RCC 7860 (cell line): ENCODE measurements around the gene CNPY4.
A peak's percentile ranks its signal among the peaks of the same experiment; 100 is the strongest.

Source experiments
- DNase-seq: peaks from one replicate; pipeline ENCODE4 v3.0.0-alpha.2; 2015; ENCODE audit warnings: low spot score
- FAIRE-seq: peaks from 2 replicates; lab custom pipeline; 2012; peaks lifted over from hg19 to GRCh38; lab: Jason Lieb, UNC

The CNPY4 gene, protein sequence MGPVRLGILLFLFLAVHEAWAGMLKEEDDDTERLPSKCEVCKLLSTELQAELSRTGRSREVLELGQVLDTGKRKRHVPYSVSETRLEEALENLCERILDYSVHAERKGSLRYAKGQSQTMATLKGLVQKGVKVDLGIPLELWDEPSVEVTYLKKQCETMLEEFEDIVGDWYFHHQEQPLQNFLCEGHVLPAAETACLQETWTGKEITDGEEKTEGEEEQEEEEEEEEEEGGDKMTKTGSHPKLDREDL

DNA sequence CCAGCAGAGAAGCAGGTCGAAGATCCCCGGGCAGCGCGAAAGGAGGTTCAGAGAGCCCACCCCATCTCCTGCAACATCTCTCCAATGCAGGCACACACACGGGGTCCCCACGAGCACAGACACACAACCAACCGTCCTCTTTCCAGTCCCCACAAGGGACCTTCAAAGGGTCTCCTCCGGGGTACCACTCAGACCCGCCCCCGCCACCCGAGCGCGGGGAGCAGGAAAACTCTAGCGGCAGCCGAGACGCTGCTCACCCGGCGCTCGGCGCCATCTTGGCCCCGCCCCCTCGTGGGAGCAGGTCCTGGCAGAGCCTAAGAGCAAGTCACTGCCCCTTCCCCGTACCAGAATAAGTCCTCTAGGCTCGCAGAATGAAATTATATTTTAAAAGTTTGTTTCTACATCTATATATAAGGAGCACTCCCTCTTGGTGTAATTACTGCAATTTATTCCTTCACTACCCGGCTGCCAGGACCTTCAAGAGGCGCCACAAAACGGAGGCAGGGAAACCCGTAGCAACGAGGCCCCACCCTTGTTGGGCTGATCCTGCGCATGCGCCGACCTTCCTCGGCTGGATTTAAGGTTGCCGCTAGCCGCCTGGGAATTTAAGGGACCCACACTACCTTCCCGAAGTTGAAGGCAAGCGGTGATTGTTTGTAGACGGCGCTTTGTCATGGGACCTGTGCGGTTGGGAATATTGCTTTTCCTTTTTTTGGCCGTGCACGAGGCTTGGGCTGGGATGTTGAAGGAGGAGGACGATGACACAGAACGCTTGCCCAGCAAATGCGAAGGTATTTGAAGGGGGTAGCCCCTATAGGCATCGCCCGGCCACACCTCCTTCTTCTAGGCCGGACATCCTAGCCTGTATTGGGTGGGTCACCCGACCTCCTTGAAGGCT lies at the start of gene CNPY4, which contains the start of gene TAF6:
TSS of gene CNPY4 (plus strand) at position 563 of the 898 bp plus-strand sequence. CDS start at position 674, 111 bp downstream.
TSS of gene TAF6 (minus strand) at position 287 of the 898 bp plus-strand sequence. CDS start 5,149 bp downstream, outside the sequence.
- DNase-seq (peak; percentile 91), FAIRE-seq (peak; percentile 72)

DNA sequence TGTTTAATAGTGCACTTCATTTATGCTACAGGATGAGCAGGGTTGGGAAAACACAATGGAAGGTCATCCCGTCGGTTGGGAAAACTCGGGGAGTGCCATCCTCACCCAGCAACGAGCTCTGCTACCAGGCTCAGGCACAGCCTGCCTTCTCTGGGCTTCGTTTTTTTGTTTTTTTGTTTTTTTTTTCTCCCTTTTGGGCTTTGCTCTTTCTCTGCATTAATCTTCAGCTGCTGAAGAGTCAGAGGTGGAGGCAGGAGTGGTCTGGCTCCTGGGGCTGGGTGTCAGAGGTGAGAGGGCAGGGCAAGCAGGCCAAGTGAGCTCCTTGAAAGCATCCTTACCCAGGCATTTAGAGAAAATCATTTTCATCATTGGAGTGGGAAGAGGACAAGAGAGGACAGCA lies 49.4 kb upstream of the CNPY4 start:
- FAIRE-seq (no peak), DNase-seq (no peak)

DNA sequence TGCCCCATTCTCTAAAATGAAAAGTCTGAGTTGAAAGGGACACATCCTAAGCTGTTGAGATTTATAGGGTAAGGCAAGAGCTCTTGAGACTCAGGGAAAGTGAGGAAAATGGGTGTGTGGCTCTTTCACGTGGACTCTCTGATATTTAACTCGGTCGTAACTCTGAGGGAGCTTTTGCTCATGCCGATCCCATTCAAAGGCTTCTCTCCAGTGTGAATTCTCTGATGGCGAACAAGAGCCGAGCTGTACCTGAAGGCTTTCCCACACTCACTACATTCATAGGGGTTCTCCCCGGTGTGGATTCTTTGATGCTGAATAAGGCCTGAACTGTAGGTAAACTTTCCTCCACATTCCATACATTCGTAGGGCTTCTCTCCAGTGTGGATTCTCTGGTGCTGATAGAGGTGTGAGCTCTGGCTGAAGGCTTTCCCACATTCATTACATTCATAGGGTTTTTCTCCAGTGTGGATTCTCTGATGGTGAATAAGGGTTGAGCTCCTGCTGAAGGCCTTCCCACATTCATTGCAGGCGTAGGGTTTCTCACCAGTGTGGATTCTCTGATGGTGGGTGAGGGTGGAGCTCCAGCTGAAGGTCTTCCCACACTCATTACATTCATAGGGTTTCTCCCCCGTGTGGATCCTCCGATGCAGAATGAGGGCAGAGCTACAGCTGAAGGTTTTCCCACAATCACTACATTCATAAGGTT lies 48.3 kb upstream of the CNPY4 start:
- DNase-seq = no peak
- FAIRE-seq = no peak

DNA sequence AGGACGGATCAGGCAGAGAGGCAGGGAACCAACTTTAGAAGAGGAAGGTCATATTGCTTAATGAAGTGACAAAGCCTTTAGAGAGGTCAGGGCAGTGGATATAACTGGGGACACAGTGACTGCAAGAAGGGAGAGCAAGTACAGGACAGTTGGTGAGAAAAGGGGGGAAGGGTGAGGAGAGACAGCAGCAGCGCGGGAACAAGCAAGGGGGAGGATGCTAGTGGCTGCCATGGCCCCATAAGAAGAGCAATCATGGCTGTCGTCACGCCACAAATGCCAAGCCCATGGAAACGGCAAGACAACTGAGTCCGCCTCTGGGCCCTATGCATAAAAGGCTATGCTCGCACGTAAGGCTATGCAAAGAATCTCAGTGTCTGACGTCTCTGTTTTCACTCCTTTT lies 47.0 kb upstream of the CNPY4 start:
- no peak for FAIRE-seq
- no peak for DNase-seq

DNA sequence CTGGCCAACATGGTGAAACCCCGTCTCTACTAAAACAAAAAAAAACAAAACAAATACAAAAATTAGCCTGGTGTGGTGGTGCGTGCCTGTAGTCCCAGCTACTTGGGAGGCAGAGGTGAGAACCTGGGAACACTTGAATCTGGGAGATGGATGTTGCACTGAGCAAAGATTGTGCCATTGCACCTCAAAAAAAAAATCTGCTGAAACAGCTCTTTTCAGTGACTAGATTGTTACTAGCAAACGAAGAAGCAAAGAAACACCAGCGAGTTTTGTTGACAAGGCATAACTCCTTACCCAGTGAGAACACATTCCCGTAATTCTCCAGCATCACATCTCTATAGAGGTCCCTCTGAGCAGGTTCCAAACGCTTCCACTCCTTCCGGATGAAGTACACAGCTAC lies 44.6 kb upstream of the CNPY4 start:
- FAIRE-seq (no peak), DNase-seq (no peak)

DNA sequence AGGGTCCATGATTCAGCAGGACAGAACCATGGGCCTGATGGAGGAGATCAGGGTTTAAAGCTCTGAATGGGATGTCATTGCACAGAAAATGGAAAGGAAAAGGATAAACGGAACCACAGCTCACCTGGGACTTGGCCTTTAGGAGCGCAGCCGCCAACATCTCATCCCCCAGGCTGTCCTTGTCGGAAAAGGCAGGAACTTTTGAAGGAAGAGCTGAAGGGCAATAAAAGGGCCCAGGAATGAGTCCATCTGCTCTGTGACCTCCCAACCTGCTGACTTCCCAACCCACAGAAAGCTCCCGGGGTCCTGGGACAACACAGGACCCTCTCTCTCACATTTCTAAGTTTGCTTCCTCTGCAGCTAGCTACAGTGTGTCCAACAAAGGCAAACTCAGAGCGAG lies 44.0 kb upstream of the CNPY4 start:
- no peak for FAIRE-seq
- no peak for DNase-seq

DNA sequence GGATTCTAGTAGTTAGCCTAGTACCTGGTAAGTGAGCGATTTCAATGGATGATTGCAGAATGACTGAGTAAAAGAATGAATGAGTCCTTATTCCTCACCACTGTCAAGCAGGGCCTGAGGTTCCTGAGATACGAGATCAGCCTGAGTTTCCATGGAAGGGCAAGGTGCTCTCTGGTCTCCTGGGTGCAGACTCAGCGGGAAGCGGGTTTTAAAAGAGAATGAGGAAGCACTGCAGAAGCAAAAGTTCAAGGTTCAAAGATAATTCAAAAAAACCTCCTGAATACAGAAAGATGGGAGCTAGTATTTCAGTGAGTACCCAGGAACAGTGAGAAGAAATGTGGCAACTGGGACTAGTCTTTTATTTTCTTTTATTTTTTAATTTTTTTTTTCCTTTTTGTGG lies 42.2 kb upstream of the CNPY4 start:
- DNase-seq = no peak
- no peak for FAIRE-seq

DNA sequence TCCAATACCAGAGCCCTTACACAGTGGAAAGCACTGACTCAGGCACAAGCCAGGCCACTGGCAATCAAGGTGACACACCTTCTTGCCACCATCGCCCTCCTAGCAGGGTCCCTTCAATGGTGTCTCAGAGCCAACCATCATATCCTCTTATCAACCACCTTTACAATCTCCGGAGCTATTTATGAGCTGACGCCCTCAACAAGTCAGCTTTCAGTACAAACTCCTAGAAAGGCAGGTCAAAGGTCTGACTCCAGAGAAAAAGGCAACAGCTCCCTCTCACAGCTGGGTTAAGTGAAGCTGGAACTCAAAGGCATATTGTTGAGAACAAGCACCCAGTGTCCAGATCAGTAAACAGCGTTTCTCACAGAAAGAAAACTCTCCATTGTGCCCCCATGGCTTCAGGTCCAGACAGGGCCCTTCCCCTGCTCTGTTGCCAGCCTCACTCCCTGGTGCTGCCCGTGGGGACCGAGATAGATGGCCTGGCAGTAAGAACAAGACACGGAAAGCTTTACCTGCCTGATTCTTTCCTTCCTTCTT lies 40.3 kb upstream of the CNPY4 start:
- FAIRE-seq = no peak

DNA sequence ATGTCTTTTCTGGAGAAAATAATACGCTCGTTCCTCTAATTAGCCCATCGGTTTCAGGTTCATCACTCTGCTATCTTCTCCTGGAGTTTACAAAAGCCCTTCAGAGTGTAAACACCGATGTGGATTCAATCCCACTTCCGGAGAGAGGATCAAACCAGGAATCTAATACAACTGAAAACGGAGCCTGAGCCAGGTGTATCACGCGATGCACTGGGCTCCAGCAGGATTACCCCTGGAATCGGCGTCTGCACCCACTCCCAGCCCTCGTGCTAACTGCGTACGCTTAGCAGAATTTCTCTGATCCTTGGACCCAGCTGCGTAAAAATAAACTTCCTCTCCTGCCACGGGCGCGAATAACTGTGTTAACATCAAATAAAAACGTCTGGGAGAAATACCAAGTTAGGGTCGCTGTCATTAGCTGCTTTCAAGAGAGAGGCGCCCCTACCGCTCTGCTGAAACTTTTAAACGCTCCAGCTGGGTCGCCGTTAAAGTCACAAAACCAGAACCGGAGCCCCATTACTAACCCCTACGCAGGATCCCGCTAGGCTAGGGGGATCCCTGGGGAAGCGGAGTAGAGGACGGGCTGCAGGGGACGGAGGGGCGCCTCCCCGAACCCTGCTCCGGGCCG lies 38.4 kb upstream of the CNPY4 start:
- DNase-seq (no peak), FAIRE-seq (no peak)

More for the DNA sequence above, 40.3 kb upstream of the CNPY4 start:
- no peak for DNase-seq

DNA sequence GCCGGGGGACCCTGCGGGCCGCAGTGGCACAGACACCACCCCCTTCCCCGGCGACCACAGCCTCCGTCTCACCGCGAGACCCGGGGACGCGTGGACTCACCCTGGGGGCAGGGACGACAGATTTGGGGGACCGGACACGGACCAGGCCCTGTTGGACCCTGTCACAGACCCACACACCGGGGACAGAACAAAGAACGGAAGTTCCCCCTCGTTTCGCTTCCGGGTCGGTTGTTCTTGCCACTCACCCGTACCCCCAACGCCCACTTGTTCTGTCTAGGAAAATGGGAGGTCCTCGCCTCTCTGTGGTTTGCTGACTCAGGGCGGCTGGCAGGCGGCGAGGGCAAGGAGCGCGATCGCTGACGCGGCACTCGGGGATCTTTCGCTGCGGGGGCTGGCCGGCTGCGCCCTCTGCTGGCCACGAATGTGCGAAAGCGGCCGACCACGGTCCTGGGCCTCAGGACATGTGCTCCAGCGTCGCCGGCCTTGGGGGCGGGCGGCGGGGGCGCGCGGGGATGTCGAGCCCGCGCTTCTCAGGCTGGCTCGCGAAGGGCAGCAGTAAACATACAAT lies 37.8 kb upstream of the CNPY4 start, which contains the start of gene ZNF3:
TSS of gene ZNF3 (minus strand) at position 189 of the 568 bp plus-strand sequence. CDS start 4,366 bp downstream, outside the sequence.
- peak; percentile 88 for FAIRE-seq
- peak; percentile 98 for DNase-seq

DNA sequence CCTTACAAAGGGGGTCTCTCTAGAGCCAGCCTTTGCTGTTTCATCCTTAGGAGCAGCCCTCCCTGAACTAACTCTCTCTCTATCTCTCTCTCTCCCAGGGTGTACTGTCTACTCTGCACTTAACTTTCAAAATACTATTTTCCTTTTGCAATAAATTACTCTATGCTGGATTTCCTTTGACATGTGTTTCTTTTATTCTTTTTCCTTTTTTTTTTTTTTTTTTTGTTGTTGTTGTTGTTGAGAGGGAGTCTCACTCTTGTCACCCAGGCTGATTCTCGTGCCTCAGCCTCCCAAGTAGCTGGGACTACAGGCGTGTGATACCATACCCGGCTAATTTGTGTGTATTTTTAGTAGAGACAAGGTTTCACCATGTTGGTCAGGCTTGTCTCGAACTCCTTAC lies 36.5 kb upstream of the CNPY4 start:
- FAIRE-seq = no peak
- DNase-seq = no peak

DNA sequence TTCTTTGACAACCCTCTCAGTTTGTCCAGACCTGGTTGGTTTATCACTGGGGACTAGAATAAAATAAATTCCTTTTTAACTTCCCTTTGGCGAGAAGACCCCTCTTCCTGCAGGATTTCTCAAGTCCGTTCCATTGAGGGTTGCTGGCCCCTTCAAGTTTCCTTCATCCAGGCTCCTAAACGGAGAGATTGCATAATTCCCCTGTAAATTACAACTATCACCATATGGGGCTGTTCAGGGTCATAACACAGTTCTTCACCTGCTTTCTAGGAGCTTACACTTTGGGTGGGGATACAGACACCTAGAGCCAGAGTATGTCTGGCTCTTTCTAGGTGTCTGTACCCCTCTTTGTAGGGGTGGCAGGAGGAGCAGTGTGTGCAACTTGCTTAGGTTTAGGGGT lies 33.9 kb upstream of the CNPY4 start:
- no peak for FAIRE-seq
- no peak for DNase-seq

DNA sequence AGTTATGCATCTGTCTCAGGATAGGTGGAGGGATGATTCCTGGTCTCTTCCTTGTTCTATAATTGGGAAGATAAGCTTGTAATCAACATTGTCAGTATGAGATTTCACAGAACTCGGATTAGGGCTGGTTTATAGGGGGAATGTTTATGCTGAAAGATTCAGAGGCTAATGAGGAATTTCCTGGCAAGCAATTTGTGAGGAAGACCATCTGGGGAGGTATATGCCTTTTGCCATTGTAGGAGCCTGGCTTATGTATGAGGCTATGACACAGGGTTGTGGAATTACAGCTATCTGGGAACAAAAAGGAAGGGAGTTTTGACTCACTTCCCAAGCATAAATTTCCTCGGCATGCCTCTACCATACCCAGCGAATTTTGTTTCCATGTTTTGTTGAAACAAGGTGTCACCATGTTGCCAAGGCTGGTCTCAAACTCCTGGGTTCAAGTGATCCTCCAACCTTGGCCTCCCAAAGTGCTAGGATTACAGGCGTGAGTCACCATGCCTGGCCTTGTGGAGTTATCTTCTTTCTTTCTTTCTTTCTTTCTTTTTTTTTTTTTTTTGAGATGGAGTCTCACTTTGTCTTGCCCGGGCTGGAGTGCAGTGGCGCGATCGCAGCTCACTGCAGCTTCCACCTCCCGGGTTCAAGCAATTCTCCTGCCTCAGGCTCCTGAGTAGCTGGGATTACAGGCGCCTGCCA lies 32.2 kb upstream of the CNPY4 start:
- FAIRE-seq (peak; percentile 76), DNase-seq (peak; percentile 98)

DNA sequence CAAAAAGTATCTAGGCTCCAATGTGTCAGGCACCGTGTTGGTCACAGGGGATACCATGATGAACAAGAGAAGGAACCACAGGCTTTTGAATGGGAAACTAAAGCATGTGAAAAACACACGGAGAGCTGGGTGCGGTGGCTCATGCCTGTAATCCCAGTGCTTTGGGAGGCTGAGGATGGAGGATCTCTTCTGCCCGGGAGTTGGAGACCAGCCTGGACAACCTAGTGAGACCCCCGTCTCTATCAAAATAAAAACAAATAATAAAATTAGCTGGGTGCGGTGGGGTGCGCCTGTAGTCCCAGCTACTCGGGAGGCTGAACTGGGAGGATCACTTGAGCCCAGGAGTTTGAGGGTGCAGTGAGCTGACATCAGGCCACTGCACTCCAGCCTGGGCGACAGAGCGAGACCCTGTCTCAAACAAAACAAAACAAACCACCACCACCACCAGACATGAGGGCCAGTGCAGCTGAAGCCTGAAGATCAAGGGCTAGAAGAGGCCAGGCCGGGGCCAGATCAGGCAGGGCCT lies 31.3 kb upstream of the CNPY4 start:
- FAIRE-seq (no peak), DNase-seq (no peak)

DNA sequence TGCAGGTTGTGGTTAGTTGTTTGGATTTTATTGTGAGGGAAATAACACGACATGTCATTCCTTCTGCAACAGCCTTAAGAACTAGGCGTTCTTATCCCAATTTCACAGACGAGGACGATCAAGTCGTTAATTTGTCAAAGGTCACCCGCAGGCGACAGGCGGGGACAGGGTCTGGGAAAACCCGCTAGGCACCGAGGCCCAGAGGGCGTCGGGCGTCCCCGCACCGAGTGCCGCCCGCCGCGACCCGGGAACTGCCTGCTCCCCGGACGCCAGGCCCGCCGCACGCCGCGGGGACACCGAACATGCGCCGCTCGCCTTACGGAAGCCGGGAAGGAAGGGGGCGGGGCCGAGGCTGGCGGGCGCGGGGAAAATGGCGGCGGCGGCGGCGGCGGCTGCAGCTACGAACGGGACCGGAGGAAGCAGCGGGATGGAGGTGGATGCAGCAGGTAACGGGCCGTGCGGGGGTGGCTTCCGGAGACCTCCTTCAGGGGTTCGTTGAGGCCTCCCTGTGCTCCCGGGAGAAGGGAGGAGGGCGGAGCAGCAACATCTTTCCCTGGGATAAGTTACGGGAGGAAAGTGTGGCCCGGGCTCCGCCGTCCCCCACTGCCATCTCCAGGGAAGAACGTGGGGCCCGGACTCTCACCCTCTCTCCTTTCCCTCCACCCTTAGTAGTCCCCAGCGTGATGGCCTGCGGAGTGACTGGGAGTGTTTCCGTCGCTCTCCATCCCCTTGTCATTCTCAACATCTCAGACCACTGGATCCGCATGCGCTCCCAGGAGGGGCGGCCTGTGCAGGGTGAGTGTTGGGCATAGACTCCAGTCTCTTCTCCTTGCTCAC lies 30.6 kb upstream of the CNPY4 start, which contains the start of gene COPS6:
TSS of gene COPS6 (plus strand) at position 349 of the 837 bp plus-strand sequence. CDS start at position 371, 22 bp downstream.
- peak; percentile 56 for DNase-seq
- no peak for FAIRE-seq

DNA sequence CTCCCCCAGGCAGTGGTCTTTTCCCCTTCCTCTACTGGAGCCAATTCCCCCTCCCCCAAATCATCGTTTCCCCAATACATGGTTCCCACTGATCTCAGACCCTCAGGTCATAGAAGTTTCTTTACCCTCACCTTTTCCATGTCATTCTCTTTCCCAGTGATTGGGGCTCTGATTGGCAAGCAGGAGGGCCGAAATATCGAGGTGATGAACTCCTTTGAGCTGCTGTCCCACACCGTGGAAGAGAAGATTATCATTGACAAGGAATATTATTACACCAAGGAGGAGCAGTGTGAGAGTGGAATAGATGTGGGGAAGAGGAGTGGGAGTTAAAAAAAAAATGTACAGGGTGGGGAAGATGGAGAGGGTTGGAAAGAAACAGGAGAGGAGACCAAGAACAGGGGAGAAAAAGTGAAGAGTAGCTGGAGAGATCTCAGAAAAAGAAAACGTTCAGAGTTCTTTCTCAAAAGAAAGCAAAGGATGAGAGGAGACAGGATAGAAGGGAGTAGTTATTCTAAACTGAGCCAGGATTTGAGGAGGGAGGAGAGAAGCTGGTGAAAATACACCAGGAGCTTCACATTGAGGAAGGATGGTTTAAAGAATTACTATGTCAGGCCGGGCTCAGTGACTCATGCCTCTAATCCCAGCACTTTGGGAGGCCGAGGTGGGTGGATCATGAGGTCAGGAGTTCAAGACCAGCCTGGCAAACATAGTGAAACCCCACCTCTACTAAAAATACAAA lies 29.8 kb upstream of the CNPY4 start:
- FAIRE-seq (peak; percentile 24), DNase-seq (peak; percentile 54)
